ENCODE results near the gene SHANK1. TPM values are rescaled to one million over a fixed set of nuclear protein-coding genes. Genes with fewer than 3 reads are reported as not detected.
A peak's percentile ranks its signal among the peaks of the same experiment; 100 is the strongest.

Gene SHANK1
- total RNA-seq, 4 donors from 2014 or later = 2.2 TPM; not detected in 3

GRCh38 chr19:50644315-50644915 lies 75.2 kb downstream of the SHANK1 start:
- Histone ChIP-seq H3K27me3 (peaks cover 45% of the 10 kb centered on the region), H3K36me3 (no peaks in the 10 kb centered on the region), H3K9me3 (no peaks in the 10 kb centered on the region), H3K27ac (no peak overlapping the region), H3K4me1 (peaks cover 0 to 1% (median under 1%) of the 10 kb centered on the region in 4 donors), H3K4me3 (no peak overlapping the region)
- no peak for DNase-seq
- in situ Hi-C loops (cut with MboI; ENCODE audit: low pct_ligation_motif_present in 1 of 4, low pct_unique_long_range_greater_than_20kb in 1 of 4, low sequenced_read_pairs in 3 of 4) (loop anchor here in 1 of 4 donors (25.0 kb wide), 1 partner anchor 557 kb away; no protein-coding TSS in a partner anchor), intact Hi-C loops (cut with DNase I; ENCODE audit: low total_unique reads) (no loop called here)
- 44 to 49% methylated on average over 1 of the region's 1 CpG for WGBS, 2 donors (ENCODE audit: low coverage in 1 of 2)
- TF ChIP-seq EP300 (IDR thresholded peaks at IDR 0.05; ENCODE audit: low read depth) (no peak), CTCF (IDR thresholded peaks at IDR 0.05) (no peak), POLR2A (IDR thresholded peaks at IDR 0.05) (no peak), POLR2AphosphoS5 (IDR thresholded peaks at IDR 0.05) (no peak)

GRCh38 chr19:50640368-50640767 lies 79.2 kb downstream of the SHANK1 start:
- no peaks in the 10 kb centered on the region for H3K36me3 ChIP-seq
- WGBS, 2 donors (ENCODE audit: low coverage in 1 of 2) = 70% methylated on average over 2 of the region's 2 CpGs; no CpG with 5 or more reads in 1 of the 2 donors
- intact Hi-C loops (cut with DNase I; ENCODE audit: low total_unique reads) = no loop called here

GRCh38 chr19:50639121-50640112 lies 80.2 kb downstream of the SHANK1 start, which contains the start of gene SYT3:
TSS of gene SYT3 (minus strand) at chr19:50639881. CDS start at chr19:50637411, 2,470 bp downstream.
- peak; percentile 20 for DNase-seq
- intact Hi-C loops (cut with DNase I; ENCODE audit: low total_unique reads) (no loop called here), in situ Hi-C loops (cut with MboI; ENCODE audit: low pct_ligation_motif_present in 1 of 4, low pct_unique_long_range_greater_than_20kb in 1 of 4, low sequenced_read_pairs in 3 of 4) (loop anchor here in 1 of 4 donors (25.0 kb wide), 1 partner anchor 552 kb away; no protein-coding TSS in a partner anchor)
- Histone ChIP-seq H3K27ac (no peak within 1 kb of the TSS), H3K36me3 (no peaks in the 10 kb centered on the region), H3K4me3 (peak within 1 kb of the TSS in 3 of 4 donors; percentile 25 to 50 (median 35)), H3K9me3 (peaks cover 0 to 4% of the 10 kb centered on the region in 2 donors), H3K27me3 (peaks cover 65% of the 10 kb centered on the region), H3K4me1 (peaks cover 0 to 6% (median 1%) of the 10 kb centered on the region in 4 donors)
- WGBS, 2 donors (ENCODE audit: low coverage in 1 of 2) = 0 to 19% methylated on average over 3 to 36 of the region's 76 CpGs
- TF ChIP-seq EP300 (IDR thresholded peaks at IDR 0.05; ENCODE audit: low read depth) (no peak), CTCF (IDR thresholded peaks at IDR 0.05) (no peak), POLR2A (IDR thresholded peaks at IDR 0.05) (no peak), POLR2AphosphoS5 (IDR thresholded peaks at IDR 0.05) (no peak)

More at GRCh38 chr19:50640368-50640767, 79.2 kb downstream of the SHANK1 start:
- TF ChIP-seq EP300 (IDR thresholded peaks at IDR 0.05; ENCODE audit: low read depth) (no peak), POLR2A (IDR thresholded peaks at IDR 0.05) (no peak), CTCF (IDR thresholded peaks at IDR 0.05) (no peak), POLR2AphosphoS5 (IDR thresholded peaks at IDR 0.05) (no peak)
- H3K9me3 ChIP-seq = no peaks in the 10 kb centered on the region
- in situ Hi-C loops (cut with MboI; ENCODE audit: low pct_ligation_motif_present in 1 of 4, low pct_unique_long_range_greater_than_20kb in 1 of 4, low sequenced_read_pairs in 3 of 4) = loop anchor here in 1 of 4 donors (25.0 kb wide), 1 partner anchor 553 kb away; no protein-coding TSS in a partner anchor
- H3K27ac ChIP-seq = no peak overlapping the region
- H3K4me1 ChIP-seq = peaks cover 0 to 6% (median 1%) of the 10 kb centered on the region in 4 donors
- no peak overlapping the region for H3K4me3 ChIP-seq
- no peak for DNase-seq
- peaks cover 65% of the 10 kb centered on the region for H3K27me3 ChIP-seq

GRCh38 chr19:50638600-50638999 lies 81.0 kb downstream of the SHANK1 start:
- 40 to 54% methylated on average over 9 to 10 of the region's 10 CpGs for WGBS, 2 donors (ENCODE audit: low coverage in 1 of 2)
- Histone ChIP-seq H3K36me3 (no peaks in the 10 kb centered on the region), H3K4me1 (peaks cover 0 to 6% (median 1%) of the 10 kb centered on the region in 4 donors), H3K27ac (no peak overlapping the region), H3K4me3 (peak overlapping the region in 1 of 4 donors; percentile 35), H3K9me3 (peaks cover 7 to 12% of the 10 kb centered on the region in 2 donors), H3K27me3 (peaks cover 65% of the 10 kb centered on the region)
- in situ Hi-C loops (cut with MboI; ENCODE audit: low pct_ligation_motif_present in 1 of 4, low pct_unique_long_range_greater_than_20kb in 1 of 4, low sequenced_read_pairs in 3 of 4) = loop anchor here in 1 of 4 donors (25.0 kb wide), 1 partner anchor 551 kb away; no protein-coding TSS in a partner anchor
- DNase-seq = no peak
- TF ChIP-seq CTCF (IDR thresholded peaks at IDR 0.05) (no peak), EP300 (IDR thresholded peaks at IDR 0.05; ENCODE audit: low read depth) (no peak)
- intact Hi-C loops (cut with DNase I; ENCODE audit: low total_unique reads) = no loop called here
